Activated CD8-positive, alpha-beta memory T cell treated with anti-CD3 and anti-CD28 coated beads for 48 hours (primary cell): ENCODE results near the gene CAPN2.
A peak's percentile ranks its signal among the peaks of the same experiment; 100 is the strongest.

Experiments used
- DNase-seq, 3 experiments: peaks; one replicate each; pipeline ENCODE4 v3.0.0-alpha.2; 2020; ENCODE audit warnings: low read depth in 2 of 3, low spot score in 2 of 3

The CAPN2 gene

DNA sequence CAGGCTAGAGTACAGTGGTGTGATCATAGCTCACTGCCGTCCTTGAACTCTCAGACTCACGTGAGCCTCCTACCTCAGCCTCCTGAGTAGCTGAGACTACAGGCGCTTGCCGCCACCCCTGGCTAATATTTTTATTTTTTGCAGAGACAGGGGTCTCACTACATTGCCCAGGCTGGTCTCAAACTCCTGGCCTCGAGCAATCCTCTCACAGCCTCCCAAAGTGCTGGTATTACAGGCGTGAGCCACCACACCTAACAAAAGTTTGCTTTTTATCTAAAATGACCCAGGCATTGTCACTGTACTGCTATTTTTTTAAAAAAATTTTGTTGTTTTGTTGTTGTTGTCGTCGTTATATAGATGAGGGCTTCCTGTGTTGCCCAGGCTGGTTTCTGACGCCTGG lies 46.4 kb downstream of the CAPN2 start:
- DNase-seq = no peak

DNA sequence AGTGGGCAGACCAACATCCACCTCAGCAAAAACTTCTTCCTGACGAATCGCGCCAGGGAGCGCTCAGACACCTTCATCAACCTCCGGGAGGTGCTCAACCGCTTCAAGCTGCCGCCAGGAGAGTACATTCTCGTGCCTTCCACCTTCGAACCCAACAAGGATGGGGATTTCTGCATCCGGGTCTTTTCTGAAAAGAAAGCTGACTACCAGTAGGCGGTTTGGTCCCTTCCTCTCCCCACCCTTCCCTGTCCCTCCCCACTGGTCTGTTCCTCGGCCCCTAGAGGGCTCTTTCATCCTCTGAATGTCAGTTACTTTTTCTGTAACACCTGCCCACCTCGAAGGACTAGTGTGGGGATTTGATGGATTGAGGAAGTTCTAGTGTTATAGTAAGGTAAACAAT lies 46.9 kb downstream of the CAPN2 start:
- no peak for DNase-seq

DNA sequence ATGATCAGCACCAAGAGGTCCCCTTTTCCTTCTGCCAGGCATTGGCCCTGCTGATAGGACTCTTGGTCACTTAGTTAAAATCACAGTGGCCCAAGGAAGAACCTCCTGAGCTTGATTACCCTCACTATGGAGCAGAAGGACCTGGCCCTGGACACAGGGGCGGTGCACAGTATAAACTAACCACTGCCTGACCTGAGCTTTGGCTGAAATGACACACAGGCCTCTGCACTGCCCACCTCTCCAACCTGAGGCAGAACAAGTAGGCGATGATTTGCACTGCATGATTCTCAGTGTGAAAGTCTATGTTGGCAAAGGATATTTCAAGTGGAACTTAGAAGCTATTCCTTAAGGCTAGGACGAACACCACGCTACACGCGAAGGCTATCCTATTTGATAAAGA lies 48.5 kb downstream of the CAPN2 start:
- DNase-seq = no peak

DNA sequence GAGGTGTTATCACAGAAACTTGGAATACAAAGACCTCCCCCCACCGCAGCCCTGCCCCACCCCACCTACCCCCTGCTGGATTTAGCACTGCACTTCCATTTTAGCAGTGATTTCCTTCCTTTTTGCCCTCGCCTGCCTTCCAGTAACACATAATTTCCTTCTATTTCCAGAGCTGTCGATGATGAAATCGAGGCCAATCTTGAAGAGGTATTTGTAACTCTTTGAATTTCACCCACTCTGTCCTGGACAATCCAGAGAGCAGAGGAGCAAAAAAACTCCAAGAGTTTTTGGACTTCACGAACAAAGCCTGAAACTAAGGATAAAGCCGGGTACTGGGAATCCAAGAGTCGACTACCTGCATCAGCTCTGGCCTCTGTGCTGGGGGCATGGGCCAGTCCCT lies 49.1 kb downstream of the CAPN2 start:
- no peak for DNase-seq

DNA sequence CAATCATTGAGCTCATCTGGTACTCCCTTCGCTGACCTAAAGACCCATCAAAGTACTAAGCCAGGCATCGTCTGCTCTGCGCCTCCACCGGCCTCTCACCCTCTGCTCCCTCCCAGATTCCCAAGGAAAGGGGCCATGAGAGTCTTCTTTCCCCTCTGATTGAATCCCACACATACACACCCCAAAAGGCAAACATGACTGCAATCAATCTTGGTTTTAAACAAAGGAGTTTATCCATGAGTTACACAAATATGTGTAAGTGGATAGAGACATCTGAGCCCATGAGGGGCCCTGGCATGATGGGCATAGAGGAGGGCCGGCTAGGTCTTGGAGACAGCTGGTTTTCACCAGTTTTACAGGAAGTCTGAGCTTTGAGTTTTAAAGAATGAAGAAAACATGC lies 50.9 kb downstream of the CAPN2 start:
- no peak for DNase-seq

DNA sequence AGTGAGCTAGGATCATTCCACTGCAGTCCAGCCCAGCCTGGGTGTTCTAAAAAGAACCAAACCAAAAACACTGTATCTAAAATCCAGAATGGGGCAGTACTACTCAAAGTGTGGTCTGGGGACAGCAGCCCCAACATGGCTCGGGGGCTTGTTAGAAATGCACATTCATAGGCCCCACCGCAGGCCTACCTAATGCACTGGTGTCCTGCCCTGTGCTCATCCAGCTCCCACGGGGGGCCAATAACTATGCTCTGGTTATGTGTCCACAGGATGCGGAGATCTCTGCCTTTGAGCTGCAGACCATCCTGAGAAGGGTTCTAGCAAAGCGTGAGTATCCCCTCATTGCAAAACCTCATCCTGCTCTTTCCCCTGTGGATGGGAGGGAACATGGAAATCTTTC lies 51.5 kb downstream of the CAPN2 start:
- no peak for DNase-seq

DNA sequence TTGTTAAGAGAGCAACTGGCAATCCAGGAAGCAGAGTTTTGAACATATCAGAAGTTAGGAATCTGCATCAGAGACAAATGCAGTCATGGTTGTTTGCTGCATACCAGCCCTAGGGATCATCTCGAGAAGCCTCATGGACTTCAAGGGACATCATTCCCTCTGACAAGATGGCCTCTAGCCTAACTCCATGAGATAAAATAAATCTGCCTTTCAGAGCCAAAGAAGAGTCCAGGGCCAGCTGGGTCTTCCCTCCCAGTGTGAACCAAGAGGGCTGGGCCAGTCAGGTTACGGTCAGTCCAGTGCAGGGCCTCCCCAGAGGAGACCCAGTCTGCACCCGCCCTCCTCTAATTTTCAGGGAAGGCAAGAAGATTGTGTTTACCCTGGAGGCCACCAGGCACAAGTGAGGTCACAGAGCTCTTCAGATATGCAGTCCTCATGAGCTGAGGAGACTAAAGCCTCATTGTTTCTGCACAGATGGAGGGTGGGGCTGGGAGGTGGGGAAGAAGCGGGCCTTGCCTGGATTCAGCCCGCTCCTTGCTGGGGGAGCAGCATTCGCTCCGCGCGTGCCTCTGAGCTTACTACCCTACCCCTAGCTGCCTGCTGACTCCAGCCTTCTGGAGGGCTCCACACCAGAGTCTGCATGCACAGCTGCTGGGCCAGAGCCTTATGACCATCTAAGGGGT lies 52.8 kb downstream of the CAPN2 start:
- DNase-seq = no peak

DNA sequence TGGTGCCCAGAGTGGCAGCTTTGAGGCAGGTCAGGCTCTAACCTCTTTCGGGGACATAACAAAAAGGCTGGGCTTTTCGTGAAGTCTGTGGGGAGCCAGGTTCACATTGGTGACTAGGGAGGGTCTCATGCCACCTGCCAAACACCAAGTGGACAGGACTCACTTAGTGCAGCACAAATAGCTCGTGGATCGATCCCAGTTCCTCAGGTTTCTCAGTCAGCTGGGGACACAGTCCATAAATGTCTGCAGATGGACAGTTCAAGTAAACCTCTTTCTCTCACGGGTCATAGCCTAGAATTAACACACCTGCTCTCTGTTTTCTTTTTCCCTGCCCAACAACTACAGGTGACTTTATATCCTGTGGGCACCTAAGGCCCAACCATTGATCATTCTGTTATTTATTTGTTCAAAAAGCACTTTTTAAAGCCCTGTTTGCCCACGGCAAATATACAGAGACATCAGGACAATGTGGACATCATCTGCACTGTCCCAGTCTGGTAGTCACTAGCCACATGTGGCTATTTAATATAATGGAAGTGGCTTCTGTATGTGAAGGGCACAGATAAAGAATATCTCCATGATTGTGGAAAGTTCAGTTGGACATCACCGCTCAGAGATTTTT lies 53.5 kb downstream of the CAPN2 start:
- DNase-seq = no peak

DNA sequence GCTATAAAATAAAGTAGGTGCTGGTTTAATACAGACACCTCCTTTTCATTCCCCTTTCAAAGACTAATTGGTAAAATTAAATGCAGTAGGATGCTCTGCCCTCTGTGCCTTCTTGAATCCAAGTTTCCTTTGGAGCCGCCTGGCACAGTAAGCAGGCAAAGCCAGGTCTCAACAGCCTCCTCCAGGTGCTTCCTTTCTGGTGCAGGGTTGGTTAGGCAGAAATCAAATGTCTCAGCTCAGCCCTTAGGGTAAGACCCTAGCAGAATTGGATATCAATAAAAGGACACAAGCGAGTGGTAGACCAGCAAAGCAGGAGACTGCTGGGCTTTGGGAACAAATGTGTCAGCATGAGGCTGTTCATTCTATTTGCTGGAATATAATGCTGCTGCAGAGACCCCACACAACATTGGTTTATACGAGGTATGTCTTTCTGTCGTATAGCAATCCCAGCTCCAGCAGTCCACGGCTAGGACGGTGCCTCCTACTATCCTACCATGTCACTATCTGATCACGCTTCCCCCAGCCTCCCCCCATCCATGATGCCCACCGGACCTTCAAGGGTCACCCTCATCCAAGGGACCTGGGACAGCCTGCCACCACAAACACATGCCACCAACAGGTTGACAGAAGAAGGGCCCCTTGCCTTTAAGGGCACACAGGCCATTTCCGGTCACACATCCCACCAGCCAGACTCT lies 58.4 kb downstream of the CAPN2 start:
- DNase-seq = no peak

DNA sequence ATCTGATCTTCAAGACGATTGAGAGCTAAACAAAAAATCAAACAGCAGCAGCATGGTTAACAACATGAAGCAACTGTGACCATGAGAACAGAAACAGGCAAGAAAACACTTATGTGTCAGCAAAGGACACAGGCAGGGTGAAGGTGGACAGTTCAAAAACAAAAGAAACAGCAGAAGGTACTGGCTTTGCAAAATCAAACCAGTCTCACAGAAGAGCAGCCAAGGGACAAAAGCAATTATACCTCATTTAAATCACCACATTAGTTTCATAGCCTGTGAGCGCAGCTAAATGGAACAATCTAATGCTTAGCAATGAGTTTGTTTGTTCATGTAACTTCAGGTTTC lies 59.1 kb downstream of the CAPN2 start:
- DNase-seq = no peak

DNA sequence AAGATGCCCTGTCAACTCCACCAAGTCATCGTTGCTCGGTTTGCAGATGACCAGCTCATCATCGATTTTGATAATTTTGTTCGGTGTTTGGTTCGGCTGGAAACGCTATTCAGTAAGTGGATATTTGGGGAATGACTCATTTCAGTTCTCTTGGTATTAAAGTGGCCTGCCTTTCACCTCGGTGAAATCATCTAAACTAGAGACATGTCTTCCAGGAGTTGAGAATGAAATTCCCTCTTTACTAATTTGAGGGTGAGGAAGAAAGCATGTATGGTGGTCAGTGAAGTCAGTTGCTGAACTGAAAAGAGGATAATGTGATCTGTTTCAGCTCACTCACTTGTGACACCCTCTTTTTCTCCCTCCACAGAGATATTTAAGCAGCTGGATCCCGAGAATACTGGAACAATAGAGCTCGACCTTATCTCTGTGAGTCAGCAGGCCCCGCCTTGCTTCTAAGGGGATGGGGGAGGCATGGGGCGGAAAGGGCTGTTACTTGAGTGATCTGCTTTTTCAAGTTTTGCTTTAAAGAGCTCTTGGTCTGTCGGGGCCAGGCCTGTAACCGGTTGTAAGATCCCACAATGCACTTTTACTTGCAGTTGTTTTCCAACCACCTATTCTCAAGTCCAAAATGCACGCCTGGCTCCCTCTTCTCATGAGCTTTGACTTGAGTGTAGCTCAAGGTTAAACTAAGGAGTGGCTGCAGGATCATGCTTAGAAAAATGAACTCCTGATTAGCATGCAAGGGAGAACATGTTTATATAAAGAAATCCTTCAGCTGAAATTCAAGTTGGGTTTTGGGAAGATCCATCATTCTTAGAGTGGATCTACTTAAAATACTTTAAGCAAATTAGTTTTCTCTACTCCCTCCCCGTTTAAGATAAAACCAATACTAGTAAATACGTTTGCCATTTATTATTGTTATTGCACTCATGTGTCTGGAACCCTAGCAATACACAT lies 59.8 kb downstream of the CAPN2 start:
- DNase-seq = no peak

DNA sequence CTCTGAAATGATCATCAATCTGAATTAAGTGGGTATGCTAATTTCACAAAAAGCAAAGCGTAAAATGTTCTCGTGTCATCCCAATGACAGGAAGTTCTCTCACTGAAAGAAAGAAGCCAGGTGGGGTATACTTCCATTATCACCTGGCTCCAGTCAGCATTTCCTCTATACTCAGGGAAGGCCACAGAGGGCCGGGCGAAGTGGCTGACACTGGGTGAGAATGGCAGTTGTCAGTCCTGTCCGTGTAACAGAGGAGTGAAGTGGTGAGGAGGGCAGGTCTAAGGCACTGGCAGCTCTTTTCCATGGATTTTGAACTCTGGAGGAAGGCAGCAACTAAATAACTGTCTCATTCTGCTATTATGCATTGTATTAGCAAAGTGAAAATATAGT lies 60.4 kb downstream of the CAPN2 start:
- DNase-seq = no peak

DNA sequence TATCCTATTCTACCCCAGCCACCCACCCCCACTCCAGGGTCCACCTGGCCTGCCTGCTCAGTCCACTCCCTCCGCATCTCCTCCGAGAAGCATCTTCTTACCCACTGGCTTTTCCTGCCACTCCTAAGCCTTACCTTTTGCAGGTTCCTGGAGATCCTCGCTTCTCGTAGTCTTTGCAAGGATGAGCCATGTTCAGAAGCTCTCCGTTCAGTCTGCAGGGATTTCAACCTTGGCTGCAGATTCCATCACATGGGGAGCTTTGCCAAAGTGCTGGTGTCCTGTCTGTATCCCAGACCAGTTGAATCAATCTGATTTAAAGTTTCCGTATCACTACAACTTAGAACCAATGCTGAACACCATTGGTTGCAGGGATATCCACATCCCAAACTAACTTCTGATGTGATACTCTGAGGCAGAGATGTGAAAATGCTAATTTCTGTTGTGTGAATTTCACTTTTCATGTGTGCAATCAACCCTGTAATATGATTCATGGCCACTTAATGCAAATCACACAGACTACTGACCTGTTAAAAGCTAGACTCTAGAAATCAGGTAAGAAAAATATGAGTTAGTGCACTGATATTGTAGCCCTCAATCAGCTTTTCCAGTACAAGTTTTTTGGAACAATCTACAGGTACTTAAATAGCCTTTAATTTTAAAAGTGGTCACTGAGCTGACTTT lies 61.9 kb downstream of the CAPN2 start:
- no peak for DNase-seq

DNA sequence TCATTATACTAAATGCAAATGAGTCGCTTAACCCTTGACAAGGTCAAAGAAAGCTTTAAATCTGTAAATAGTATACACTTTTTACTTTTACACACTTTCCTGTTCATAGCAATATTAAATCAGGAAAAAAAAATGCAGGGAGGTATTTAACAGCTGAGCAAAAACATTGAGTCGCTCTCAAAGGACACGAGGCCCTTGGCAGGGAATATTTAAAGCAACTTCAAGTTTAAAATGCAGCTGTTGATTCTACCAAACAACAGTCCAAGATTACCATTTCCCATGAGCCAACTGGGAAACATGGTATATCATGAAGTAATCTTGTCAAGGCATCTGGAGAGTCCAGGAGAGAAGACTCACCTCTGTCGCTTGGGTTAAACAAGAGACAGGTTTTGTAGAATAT lies 62.7 kb downstream of the CAPN2 start:
- DNase-seq = no peak

DNA sequence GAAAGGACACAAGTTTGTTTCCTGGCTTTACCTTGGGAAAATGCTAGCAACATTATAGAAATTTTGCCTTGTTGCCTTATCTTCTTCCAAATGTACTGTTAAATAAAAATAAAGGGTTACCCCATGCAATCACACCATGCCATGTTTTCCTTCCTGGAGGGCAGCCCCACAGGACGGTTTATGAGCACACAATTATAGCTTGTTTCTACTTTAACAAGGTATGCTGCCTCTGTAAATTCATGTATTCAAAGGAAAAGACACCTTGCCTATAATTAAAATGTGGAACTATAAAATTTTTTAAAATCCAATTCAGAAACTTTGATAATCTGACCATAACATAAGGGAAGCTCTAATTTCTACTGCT lies 63.4 kb downstream of the CAPN2 start:
- DNase-seq = no peak

DNA sequence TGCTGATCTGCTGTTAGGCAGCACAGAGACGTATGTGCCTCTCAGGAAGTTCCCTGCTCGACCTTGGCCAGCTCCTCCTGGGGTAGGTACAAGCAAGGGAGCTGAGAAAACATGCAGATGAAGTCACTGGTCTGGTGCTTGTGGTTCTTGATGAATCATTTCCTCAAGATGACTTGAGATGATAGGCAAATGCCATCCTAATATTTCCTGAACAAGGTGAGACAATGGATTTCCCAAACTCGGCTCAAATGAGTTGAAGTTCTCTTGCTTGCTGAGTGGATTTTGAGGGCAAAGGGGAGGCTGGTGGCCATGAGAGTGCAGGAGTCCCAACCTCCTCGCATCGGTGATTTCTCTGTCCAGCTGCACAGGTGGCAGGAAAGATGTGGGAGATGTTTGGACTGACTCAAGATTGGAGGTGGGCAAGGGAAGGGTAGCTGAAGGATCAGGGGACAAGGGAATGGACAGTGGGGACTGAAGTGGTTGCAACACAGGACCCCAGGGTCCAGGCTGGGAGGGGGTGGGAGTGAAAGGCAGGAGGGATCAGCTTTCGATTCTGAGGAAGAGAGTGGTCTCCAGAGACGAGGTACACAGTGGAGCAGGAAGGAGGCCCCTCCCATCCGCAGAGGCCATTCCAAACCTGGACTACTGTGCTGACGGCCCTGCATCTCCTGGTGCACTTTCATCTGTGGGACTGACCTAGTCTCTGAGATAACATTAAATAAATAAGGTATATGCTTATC lies 63.9 kb downstream of the CAPN2 start:
- peak in 1 of 3 experiments; percentile 9 for DNase-seq

DNA sequence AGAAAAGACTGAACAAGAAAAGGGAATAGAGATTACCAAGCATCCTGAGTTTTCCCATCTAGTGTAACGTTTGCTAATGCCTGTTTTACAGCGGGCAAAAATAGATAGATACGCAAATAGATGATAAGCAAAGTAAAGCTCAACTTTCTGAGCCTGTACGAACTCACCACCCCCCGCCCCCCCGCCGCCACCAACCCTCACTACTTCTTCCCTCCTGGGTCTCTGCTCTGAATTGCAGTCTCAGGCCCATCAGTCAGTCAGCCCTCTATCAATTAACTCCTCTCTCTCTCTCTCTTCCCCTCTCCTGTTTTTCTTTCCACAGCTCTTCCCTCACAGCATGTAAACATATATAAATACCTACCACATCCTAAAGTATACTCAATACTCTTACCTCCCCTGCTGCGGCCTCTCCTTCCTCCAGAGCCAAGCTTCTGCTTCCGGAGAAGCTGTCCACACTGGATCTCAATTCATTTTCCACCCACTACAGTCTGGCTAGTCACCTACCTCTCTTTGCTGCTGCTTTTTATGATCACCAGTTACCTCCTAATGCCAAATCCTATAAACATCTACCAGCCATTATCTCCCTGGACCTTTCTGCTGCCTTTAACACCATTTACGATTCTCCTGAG lies 64.6 kb downstream of the CAPN2 start:
- no peak for DNase-seq

DNA sequence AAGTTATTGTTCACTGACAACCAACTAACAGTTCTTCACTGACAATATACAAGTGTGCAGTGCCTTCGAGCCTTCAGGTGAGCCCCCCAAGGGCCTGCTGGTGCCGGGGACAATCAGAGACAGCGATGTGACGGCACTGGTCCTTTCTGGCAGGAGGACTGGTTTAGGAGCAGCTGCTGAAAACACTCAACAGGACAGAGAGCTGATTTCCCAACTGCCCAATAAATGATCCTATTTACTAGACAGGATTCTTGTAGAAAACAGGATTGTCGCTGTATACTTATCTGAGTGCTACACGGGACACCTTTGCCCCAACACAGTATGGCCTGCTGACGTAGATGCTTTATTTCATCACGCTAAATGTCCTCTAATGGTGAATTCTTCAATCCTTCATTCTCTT lies 68.0 kb downstream of the CAPN2 start:
- no peak for DNase-seq

DNA sequence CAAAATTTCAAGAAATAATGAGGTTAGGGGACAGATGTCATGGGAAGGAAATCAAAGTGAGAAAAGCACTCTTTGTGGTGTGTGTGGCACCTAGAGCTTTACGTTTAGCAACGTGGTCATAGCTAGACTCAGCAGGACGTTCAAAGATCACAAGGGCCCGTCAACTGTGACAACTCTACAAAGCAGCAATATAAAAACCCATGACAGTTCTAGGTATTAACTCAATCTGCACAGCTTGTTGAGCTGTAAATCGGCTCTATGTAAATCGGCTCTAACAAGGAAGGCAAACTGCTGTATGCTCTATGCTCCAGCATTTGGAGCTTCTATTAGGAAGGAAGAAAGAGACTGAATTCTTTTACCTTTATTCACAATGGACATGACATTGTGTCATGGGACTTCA lies 68.6 kb downstream of the CAPN2 start:
- DNase-seq = no peak

DNA sequence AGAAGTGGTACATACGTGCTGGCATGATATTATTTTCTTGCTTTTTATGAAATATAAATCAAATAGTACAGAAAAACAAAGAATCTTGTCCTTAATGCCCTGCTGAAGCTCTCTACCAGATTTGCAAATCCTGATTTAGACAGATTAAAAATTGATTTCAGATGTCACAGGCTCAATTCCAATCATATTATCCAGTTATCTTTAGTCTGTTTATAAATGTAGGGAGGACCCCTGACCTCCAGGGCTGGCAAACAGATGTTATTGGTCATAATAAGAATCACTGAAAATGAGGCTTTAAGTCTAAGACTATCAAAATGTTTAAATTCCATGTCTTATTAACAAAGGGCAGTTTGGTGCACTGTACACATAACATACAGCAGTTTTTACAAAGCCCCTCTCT lies 71.3 kb downstream of the CAPN2 start:
- no peak for DNase-seq
